Esophagus muscularis mucosa (tissue), 3 donors: Measurements from ENCODE around the gene EBLN2.

Experiments
- CTCF ChIP-seq, 3 experiments: fragments of 200-600 bp in 2 of 3; fragments of 450-650 bp in 1 of 3; sonication (generic) in 2 of 3; IDR thresholded peaks; one replicate each; pipeline ENCODE4 v1.5.1; 2017 to 2019; ENCODE audit warnings: antibody characterized with exemption in 3 of 3, mild to moderate bottlenecking in 2 of 3, moderate library complexity in 1 of 3
- POLR2AphosphoS5 ChIP-seq, 2 donors: sonication (generic); formaldehyde crosslinking; IDR thresholded peaks; one replicate each; pipeline ENCODE4 v1.6.1; 2017; ENCODE audit warnings: antibody characterized with exemption in 2 of 2

- no peak for TF ChIP-seq POLR2AphosphoS5 (IDR thresholded peaks at IDR 0.05)
- TF ChIP-seq CTCF (IDR thresholded peaks at IDR 0.05), result no peak
Observed at GRCh38 chr3:73094951-73095350, 33.5 kb downstream of the EBLN2 start.
